ENCODE measurements around the gene CACNA2D2. TPM values are rescaled to one million over a fixed set of nuclear protein-coding genes. Genes with fewer than 3 reads are reported as not detected.

Gene CACNA2D2
- total and polyA plus RNA-seq, 2 donors from 2014 or later = 3.6 to 6.0 TPM

GRCh38 chr3:50525191-50525910 lies 21.9 kb upstream of the CACNA2D2 start:
- Histone ChIP-seq H3K4me1 (ENCODE audit: control insufficient read depth in 2 of 3, insufficient read depth in 2 of 3, low read depth in 1 of 3, low read length in 3 of 3) (no peaks in the 10 kb centered on the region), H3K27ac (ENCODE audit: low read depth in 2 of 2, low read length in 2 of 2) (no peak overlapping the region), H3K9ac (ENCODE audit: low read length in 3 of 3) (no peak overlapping the region), H3K4me3 (ENCODE audit: low read length in 3 of 3) (no peak overlapping the region), H3K27me3 (ENCODE audit: control insufficient read depth, insufficient read depth, low read length) (no peaks in the 10 kb centered on the region), H3K9me3 (ENCODE audit: control insufficient read depth in 2 of 3, insufficient read depth in 1 of 3, low read length in 3 of 3) (no peaks in the 10 kb centered on the region), H3K36me3 (ENCODE audit: control insufficient read depth in 2 of 3, insufficient read depth in 3 of 3, low read length in 3 of 3) (no peaks in the 10 kb centered on the region)
- DNase-seq (no peak), FAIRE-seq (no peak)
- no peak for TF ChIP-seq CTCF (IDR thresholded peaks at IDR 0.05; ENCODE audit: borderline replicate concordance, extremely low read depth, insufficient read depth)
- intact Hi-C loops (cut with DNase I) = no loop called here

GRCh38 chr3:50524746-50525145 lies 21.3 kb upstream of the CACNA2D2 start:
- no peaks in the 10 kb centered on the region for H3K36me3 ChIP-seq (ENCODE audit: control insufficient read depth in 2 of 3, insufficient read depth in 3 of 3, low read length in 3 of 3)

DNA sequence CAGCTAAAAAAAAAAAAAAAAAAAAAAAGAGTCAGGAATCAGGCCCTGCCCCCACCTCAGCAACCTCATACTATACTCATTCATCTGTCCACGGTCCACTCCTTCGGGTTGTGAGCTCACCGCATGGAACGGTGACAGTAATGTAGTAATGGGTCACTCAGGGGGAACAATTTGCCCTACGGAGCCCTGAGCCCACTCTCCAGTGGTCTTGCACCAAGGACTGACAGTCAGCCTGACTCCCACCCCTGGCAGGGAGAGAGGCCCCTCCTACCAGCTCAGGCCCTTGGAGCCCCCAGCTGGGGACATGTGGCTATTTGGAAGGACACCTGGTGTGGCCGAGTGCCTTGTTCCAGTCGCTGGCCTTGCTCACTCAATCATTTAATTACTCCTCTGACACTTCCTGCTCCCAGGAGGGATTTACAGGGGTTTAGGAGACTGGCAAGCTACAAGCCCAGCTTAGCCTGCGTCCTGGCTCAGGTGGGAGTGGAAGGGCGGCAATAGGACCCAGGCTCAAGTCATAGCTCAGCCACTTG lies 19.9 kb upstream of the CACNA2D2 start:
- H3K4me3 ChIP-seq (ENCODE audit: low read length in 3 of 3) = no peak overlapping the region
- TF ChIP-seq CTCF (IDR thresholded peaks at IDR 0.05; ENCODE audit: borderline replicate concordance, extremely low read depth, insufficient read depth) = no peak
- no peaks in the 10 kb centered on the region for H3K4me1 ChIP-seq (ENCODE audit: control insufficient read depth in 2 of 3, insufficient read depth in 2 of 3, low read depth in 1 of 3, low read length in 3 of 3)
- no peak overlapping the region for H3K9ac ChIP-seq (ENCODE audit: low read length in 3 of 3)
- intact Hi-C loops (cut with DNase I) = no loop called here
- DNase-seq = peak in 4 of 5 donors; percentile 91 to 94 (median 92)
- no peaks in the 10 kb centered on the region for H3K36me3 ChIP-seq (ENCODE audit: control insufficient read depth in 2 of 3, insufficient read depth in 3 of 3, low read length in 3 of 3)
- no peaks in the 10 kb centered on the region for H3K27me3 ChIP-seq (ENCODE audit: control insufficient read depth, insufficient read depth, low read length)
- no peak for FAIRE-seq
- H3K9me3 ChIP-seq (ENCODE audit: control insufficient read depth in 2 of 3, insufficient read depth in 1 of 3, low read length in 3 of 3) = no peaks in the 10 kb centered on the region
- H3K27ac ChIP-seq (ENCODE audit: low read depth in 2 of 2, low read length in 2 of 2) = no peak overlapping the region

More at GRCh38 chr3:50524746-50525145, 21.3 kb upstream of the CACNA2D2 start:
- FAIRE-seq (no peak), DNase-seq (no peak)
- no peak overlapping the region for H3K9ac ChIP-seq (ENCODE audit: low read length in 3 of 3)
- no peak overlapping the region for H3K27ac ChIP-seq (ENCODE audit: low read depth in 2 of 2, low read length in 2 of 2)
- TF ChIP-seq CTCF (IDR thresholded peaks at IDR 0.05; ENCODE audit: borderline replicate concordance, extremely low read depth, insufficient read depth) = no peak
- H3K27me3 ChIP-seq (ENCODE audit: control insufficient read depth, insufficient read depth, low read length) = no peaks in the 10 kb centered on the region
- no peaks in the 10 kb centered on the region for H3K9me3 ChIP-seq (ENCODE audit: control insufficient read depth in 2 of 3, insufficient read depth in 1 of 3, low read length in 3 of 3)
- no peaks in the 10 kb centered on the region for H3K4me1 ChIP-seq (ENCODE audit: control insufficient read depth in 2 of 3, insufficient read depth in 2 of 3, low read depth in 1 of 3, low read length in 3 of 3)
- intact Hi-C loops (cut with DNase I) = no loop called here
- H3K4me3 ChIP-seq (ENCODE audit: low read length in 3 of 3) = no peak overlapping the region

Data from kidney (tissue), 14 donors.